Lung (tissue), 12 donors: ENCODE results near the gene RAB37. TPM values are rescaled to one million over a fixed set of nuclear protein-coding genes. Genes with fewer than 3 reads are reported as not detected.

Source experiments
- ATAC-seq: fragments of 200-7000 bp; cut with Tn5 transposase; one replicate; pipeline ENCODE4 v1.9.1; 2020; ENCODE audit warnings: moderate number of reproducible peaks; ENCODE audit not compliant: insufficient read depth, low FRiP score
- DNase-seq, 3 donors: peaks; one replicate each; pipeline ENCODE4 v3.0.0-alpha.2; 2013 to 2017
- H3K27ac ChIP-seq, 2 donors: one replicate each; pipeline ENCODE4 v1.5.1; 2013; ENCODE audit warnings: mild to moderate bottlenecking in 2 of 2, moderate library complexity in 2 of 2, control low read depth in 1 of 2, inconsistent platforms in 1 of 2, low read depth in 1 of 2, low read length in 1 of 2
- H3K27me3 ChIP-seq, 3 donors: one replicate each; pipeline ENCODE4 v1.5.1; 2013; ENCODE audit warnings: low read length in 2 of 3; ENCODE audit not compliant: control insufficient read depth in 3 of 3, insufficient read depth in 3 of 3
- H3K36me3 ChIP-seq, 4 donors: one replicate each; pipeline ENCODE4 v1.5.1; 2013; ENCODE audit warnings: low read length in 4 of 4, mild to moderate bottlenecking in 1 of 4, moderate library complexity in 1 of 4; ENCODE audit not compliant: control insufficient read depth in 4 of 4, insufficient read depth in 4 of 4
- H3K4me1 ChIP-seq, 5 donors: one replicate each; pipeline ENCODE4 v1.5.1; 2013; ENCODE audit warnings: low read length in 5 of 5, mild to moderate bottlenecking in 2 of 5, moderate library complexity in 1 of 5; ENCODE audit not compliant: control insufficient read depth in 5 of 5, insufficient read depth in 5 of 5
- H3K4me3 ChIP-seq: one replicate; pipeline ENCODE4 v1.5.1; 2013; ENCODE audit warnings: mild to moderate bottlenecking, control low read depth, moderate library complexity
- H3K9ac ChIP-seq, 2 donors: one replicate each; pipeline ENCODE4 v1.5.1; 2013; ENCODE audit warnings: low read length in 2 of 2, control low read depth in 1 of 2; ENCODE audit not compliant: insufficient read depth in 1 of 2
- H3K9me3 ChIP-seq, 4 donors: one replicate each; pipeline ENCODE4 v1.5.1; 2013; ENCODE audit warnings: low read length in 3 of 4, mild to moderate bottlenecking in 1 of 4, moderate library complexity in 1 of 4; ENCODE audit not compliant: control insufficient read depth in 4 of 4, insufficient read depth in 3 of 4
- CTCF ChIP-seq: IDR thresholded peaks from 2 replicates; pipeline ENCODE4 v1.5.1; 2012; ENCODE audit warnings: mild to moderate bottlenecking; ENCODE audit errors: control extremely low read depth, extremely low read depth
- WGBS, 2 donors: extraction: QIAGEN DNeasy Blood & Tissue Kit; methylation state at CpG; one replicate each; pipeline ENCODE4 v1.1.7; 2013; 5-methylcytosine and 5-hydroxymethylcytosine counted together
- polyA plus RNA-seq, 2 donors: library from polyadenylated mRNA; stranded (reverse); fragments of 200-250 nt; gene quantifications; one replicate each; pipeline ENCODE4 v1.2.1, GENCODE V29; 2013
- total RNA-seq, 2 donors: library from RNA; depleted of rRNA in 1 of 2; stranded (reverse); fragments of >200 nt in 1 of 2; gene quantifications; one replicate each; pipeline ENCODE4 v1.2.1, GENCODE V29; 2014 to 2021
- donor health status: control.
- donor health status: control.
- donor health status: Bipolar disorder and iron deficiency.
- donor health status: healthy.
- donor health status: DM: yes; HTN: yes; CAD: no.

Gene RAB37
- total and polyA plus RNA-seq, 4 donors, result 3.2 to 7.3 (median 5.9) TPM

- Histone ChIP-seq H3K27ac (peak overlapping the region in 1 of 2 donors; percentile 57), H3K9me3 (no peaks in the 10 kb centered on the region), H3K4me1 (peaks cover 0 to 15% (median 8%) of the 10 kb centered on the region in 5 donors), H3K36me3 (peaks cover 4 to 18% (median 7%) of the 10 kb centered on the region in 4 donors), H3K27me3 (no peaks in the 10 kb centered on the region), H3K9ac (no peak overlapping the region), H3K4me3 (no peak overlapping the region)
- ATAC-seq, result no peak
- DNase-seq, result no peak
- WGBS, 2 donors, result 43 to 60% methylated on average over 6 of the region's 6 CpGs
- TF ChIP-seq CTCF, result no peak
Measured at GRCh38 chr17:74777901-74778515, 41.0 kb downstream of the RAB37 start.

GRCh38 chr17:74778960-74779359 is 41.9 kb downstream of the RAB37 start:
- peak overlapping the region in 1 of 2 donors; percentile 17 for H3K27ac ChIP-seq
- peaks cover 0 to 15% (median 8%) of the 10 kb centered on the region in 5 donors for H3K4me1 ChIP-seq
- no peaks in the 10 kb centered on the region for H3K9me3 ChIP-seq
- no peak for TF ChIP-seq CTCF
- H3K27me3 ChIP-seq, result no peaks in the 10 kb centered on the region
- no peak for ATAC-seq
- DNase-seq, result no peak
- H3K9ac ChIP-seq, result no peak overlapping the region
- WGBS, 2 donors, result 29 to 54% methylated on average over 5 of the region's 5 CpGs
- H3K4me3 ChIP-seq, result no peak overlapping the region
- H3K36me3 ChIP-seq, result peaks cover 0 to 11% (median 1%) of the 10 kb centered on the region in 4 donors

GRCh38 chr17:74779501-74779900 is 42.4 kb downstream of the RAB37 start:
- peak overlapping the region in 1 of 2 donors; percentile 17 for H3K27ac ChIP-seq
- H3K9me3 ChIP-seq, result no peaks in the 10 kb centered on the region
- H3K27me3 ChIP-seq, result no peaks in the 10 kb centered on the region
- DNase-seq, result no peak
- WGBS, 2 donors, result 55 to 70% methylated on average over 8 of the region's 8 CpGs
- H3K4me1 ChIP-seq, result peaks cover 0 to 15% (median 8%) of the 10 kb centered on the region in 5 donors
- no peak overlapping the region for H3K4me3 ChIP-seq
- H3K9ac ChIP-seq, result no peak overlapping the region
- no peak for ATAC-seq
- H3K36me3 ChIP-seq, result peaks cover 0 to 11% (median 0%) of the 10 kb centered on the region in 4 donors
- TF ChIP-seq CTCF, result no peak
